Endothelial cell of umbilical vein (primary cell): ENCODE results near the gene LHX4. TPM values are rescaled to one million over a fixed set of nuclear protein-coding genes. Genes with fewer than 3 reads are reported as not detected.

Experiments
- BruUV-seq: library from RNA; stranded (reverse); fragments of 400-500 nt; replicated peaks from 2 replicates; lab custom pipeline; 2021; lab: Mats Ljungman, UMichigan
- CTCF ChIA-PET: fragments of 300-600, 350-600 bp; sonication (Branson Sonifier 250); formaldehyde crosslinking; loops from one replicate; lab custom pipeline; 2021; ENCODE audit warnings: antibody characterized with exemption, inconsistent platforms; lab: Charles Lee
- POLR2A ChIA-PET: fragments of 300-600, 350-600 bp; sonication (Branson Sonifier 250); formaldehyde crosslinking; loops from one replicate; lab custom pipeline; 2021; ENCODE audit warnings: antibody characterized with exemption, inconsistent platforms; lab: Charles Lee
- DNase-seq: peaks from one replicate; pipeline ENCODE4 v3.0.0-alpha.2; 2011; ENCODE audit warnings: low read depth, low spot score
- FAIRE-seq: peaks from 2 replicates; lab custom pipeline; 2011; peaks lifted over from hg19 to GRCh38; lab: Jason Lieb, UNC
- H2AFZ ChIP-seq: 2 replicates; pipeline ENCODE4 v1.6.0; 2012; ENCODE audit warnings: low read depth, low read length, control low read depth, inconsistent platforms
- H3K27ac ChIP-seq: 2 replicates; pipeline ENCODE4 v1.5.1; 2011; ENCODE audit warnings: low read depth, mild to moderate bottlenecking, control low read depth, low read length, moderate library complexity; ENCODE audit not compliant: insufficient read depth
- H3K27me3 ChIP-seq, 2 experiments: 2 replicates each; pipeline versions ENCODE4 v1.6.0 to v1.6.1; 2011; ENCODE audit warnings: low read length in 2 of 2, mixed read lengths in 1 of 2; ENCODE audit not compliant: control insufficient read depth in 2 of 2, insufficient read depth in 2 of 2
- H3K36me3 ChIP-seq, 2 experiments: 2 replicates in 1 of 2; 3 replicates in 1 of 2; pipeline ENCODE4 v1.5.1; 2011; ENCODE audit warnings: low read length in 2 of 2, mild to moderate bottlenecking in 1 of 2, moderate library complexity in 1 of 2; ENCODE audit not compliant: control insufficient read depth in 2 of 2, insufficient read depth in 2 of 2; ENCODE audit errors: extremely low read depth in 1 of 2
- H3K4me1 ChIP-seq: 3 replicates; pipeline ENCODE4 v1.5.1; 2011; ENCODE audit warnings: mild to moderate bottlenecking, low read length; ENCODE audit not compliant: control insufficient read depth, insufficient read depth; ENCODE audit errors: extremely low read depth
- H3K4me2 ChIP-seq: 2 replicates; pipeline ENCODE4 v1.6.1; 2011; ENCODE audit warnings: low read length, control low read depth, mixed read lengths; ENCODE audit not compliant: insufficient read depth
- H3K4me3 ChIP-seq, 3 experiments: fragments of 200-600 bp in 1 of 3; sonication (generic), shearing (Covaris generic) in 1 of 3; replicated peaks in 1 of 3; 2 replicates each; pipeline ENCODE4 v1.5.1; 2011 to 2016; ENCODE audit warnings: control low read depth in 3 of 3, low read length in 3 of 3, mild to moderate bottlenecking in 2 of 3, inconsistent platforms in 1 of 3, low read depth in 1 of 3, moderate library complexity in 1 of 3; ENCODE audit not compliant: insufficient read depth in 1 of 3
- H3K79me2 ChIP-seq: 2 replicates; pipeline ENCODE4 v1.6.0; 2012; ENCODE audit warnings: low read length, inconsistent platforms; ENCODE audit not compliant: control insufficient read depth, insufficient read depth
- H3K9ac ChIP-seq: replicated peaks from 2 replicates; pipeline ENCODE3; 2011; ENCODE audit warnings: low read length, control low read depth; ENCODE audit not compliant: insufficient read depth; ENCODE audit errors: extremely low read depth
- H3K9me1 ChIP-seq: replicated peaks from 3 replicates; pipeline ENCODE4 v1.6.0; 2011; ENCODE audit warnings: mild to moderate bottlenecking, low read length; ENCODE audit not compliant: control insufficient read depth, insufficient read depth; ENCODE audit errors: extremely low read depth
- H3K9me3 ChIP-seq: replicated peaks from 2 replicates; pipeline ENCODE4 v1.5.1; 2012; ENCODE audit warnings: low read length, inconsistent platforms; ENCODE audit not compliant: control insufficient read depth, insufficient read depth
- H4K20me1 ChIP-seq: replicated peaks from 2 replicates; pipeline ENCODE3; 2011; ENCODE audit warnings: mild to moderate bottlenecking, low read length; ENCODE audit not compliant: control insufficient read depth, insufficient read depth; ENCODE audit errors: extremely low read depth
- CTCF ChIP-seq, 2 donors: IDR thresholded peaks; 1 replicate in 1 of 2; 2 replicates in 1 of 2; pipeline ENCODE4 v1.5.1; 2011; ENCODE audit warnings: low read length in 2 of 2, mild to moderate bottlenecking in 2 of 2, moderate library complexity in 2 of 2, control low read depth in 1 of 2, inconsistent platforms in 1 of 2, low read depth in 1 of 2; ENCODE audit not compliant: insufficient read depth in 1 of 2; ENCODE audit errors: extremely low read depth in 1 of 2
- EZH2 ChIP-seq: IDR thresholded peaks from 2 replicates; pipeline ENCODE4 v1.6.1; 2012; ENCODE audit warnings: borderline replicate concordance, low read depth, mild to moderate bottlenecking, moderate library complexity, low read length, inconsistent platforms; ENCODE audit not compliant: severe bottlenecking
- FOS ChIP-seq: IDR thresholded peaks from 2 replicates; pipeline ENCODE4 v1.6.1; 2011; ENCODE audit warnings: mild to moderate bottlenecking, low read length, moderate library complexity, borderline replicate concordance; ENCODE audit not compliant: insufficient read depth
- GATA2 ChIP-seq: IDR thresholded peaks from 2 replicates; pipeline ENCODE4 v1.7.0; 2011; ENCODE audit warnings: low read depth, mild to moderate bottlenecking, moderate library complexity, mixed read lengths, low read length; ENCODE audit not compliant: insufficient read length, insufficient read depth
- JUN ChIP-seq: IDR thresholded peaks from 2 replicates; pipeline ENCODE4 v1.6.1; 2011; ENCODE audit warnings: borderline replicate concordance, low read depth; ENCODE audit not compliant: insufficient read length, insufficient read depth
- MAX ChIP-seq: IDR thresholded peaks from 2 replicates; pipeline ENCODE4 v1.6.1; 2011; ENCODE audit not compliant: insufficient read depth, insufficient read length
- MYC ChIP-seq: IDR thresholded peaks from one replicate; pipeline ENCODE4 v1.6.1; 2011; ENCODE audit warnings: mild to moderate bottlenecking, low read depth, low read length
- POLR2A ChIP-seq: IDR thresholded peaks from 2 replicates; pipeline ENCODE4 v1.6.1; 2012; ENCODE audit warnings: low read depth, mild to moderate bottlenecking, control low read depth, low read length
- POLR2AphosphoS5 ChIP-seq: IDR thresholded peaks from 2 replicates; pipeline ENCODE4 v1.6.1; 2012; ENCODE audit warnings: low read depth, mild to moderate bottlenecking, control low read depth, low read length, moderate library complexity; ENCODE audit not compliant: insufficient read depth
- dilution Hi-C: fragments of 300-500 bp; cut with MboI; formaldehyde crosslinking; loops from one replicate; pipeline ENCODE4 v1.15.0; 2019; ENCODE audit warnings: low sequenced_read_pairs; ENCODE audit not compliant: extremely low pct_ligation_motif_present
- intact Hi-C: fragments of 100-400 bp; cut with micrococcal nuclease; formaldehyde crosslinking; loops from one replicate; pipeline ENCODE4 v1.10.0; 2022
- polyA plus RNA-seq, 4 experiments: library from polyadenylated mRNA; depleted of rRNA in 3 of 4; stranded (reverse) in 3 of 4; unstranded in 1 of 4; fragments of >200 nt; gene quantifications; 2 replicates each; pipeline versions ENCODE4 v1.2.1 to v1.2.3, GENCODE V29; 2011 to 2012; ENCODE audit warnings: missing spikeins in 1 of 4
- total RNA-seq: library from RNA; stranded (reverse); gene quantifications from 2 replicates; pipeline ENCODE4 v1.2.3, GENCODE V29; 2021

The LHX4 gene
- total and polyA plus RNA-seq, 2 donors (not counting 3 experiments of a cell fraction or from before 2014, with no cell fraction given): not detected

- H3K4me1 ChIP-seq: no peaks in the 10 kb centered on the region
- H3K79me2 ChIP-seq: no peaks in the 10 kb centered on the region
- no peak for DNase-seq
- H3K9me3 ChIP-seq: no peaks in the 10 kb centered on the region
- H3K27me3 ChIP-seq: peaks cover 17 to 18% of the 10 kb centered on the region in 2 experiments
- no peak overlapping the region for H3K9ac ChIP-seq
- H3K36me3 ChIP-seq: no peaks in the 10 kb centered on the region
- no peak overlapping the region for H2AFZ ChIP-seq
- intact Hi-C loops: no loop called here
- no peak overlapping the region for H3K4me3 ChIP-seq
- ChIA-PET CTCF (no interaction called here), POLR2A (no interaction called here)
- no TSS peak for BruUV-seq
- no peak for TF ChIP-seq MYC
- TF ChIP-seq MAX: no peak
- TF ChIP-seq JUN: no peak
- TF ChIP-seq FOS: no peak
- TF ChIP-seq POLR2A: no peak
- no peak for TF ChIP-seq EZH2
- TF ChIP-seq POLR2AphosphoS5: no peak
- no peak overlapping the region for H3K27ac ChIP-seq
- H4K20me1 ChIP-seq: no peaks in the 10 kb centered on the region
- FAIRE-seq: no peak
- H3K4me2 ChIP-seq: no peak overlapping the region
- H3K9me1 ChIP-seq: no peaks in the 10 kb centered on the region
- dilution Hi-C loops: no loop called here
Observed at GRCh38 chr1:180219776-180220175, 10.3 kb upstream of the LHX4 start.

GRCh38 chr1:180221462-180221861 lies 8.6 kb upstream of the LHX4 start:
- ChIA-PET CTCF (interaction anchor here (1.2 to 1.7 kb wide), 2 partner anchors 9 to 33 kb away, joined by 3 to 4 read pairs; no protein-coding TSS in a partner anchor), POLR2A (no interaction called here)
- no peak overlapping the region for H3K4me3 ChIP-seq
- no peaks in the 10 kb centered on the region for H3K36me3 ChIP-seq
- no peaks in the 10 kb centered on the region for H3K4me1 ChIP-seq
- peaks cover 32 to 34% of the 10 kb centered on the region in 2 experiments for H3K27me3 ChIP-seq
- no peaks in the 10 kb centered on the region for H3K79me2 ChIP-seq
- intact Hi-C loops: no loop called here
- dilution Hi-C loops: no loop called here
- DNase-seq: no peak
- H3K9ac ChIP-seq: no peak overlapping the region
- no peaks in the 10 kb centered on the region for H3K9me1 ChIP-seq
- no peak overlapping the region for H2AFZ ChIP-seq
- no peak for TF ChIP-seq JUN
- no peak for TF ChIP-seq EZH2
- no peak for TF ChIP-seq POLR2AphosphoS5
- TF ChIP-seq FOS: no peak
- TF ChIP-seq MAX: no peak
- TF ChIP-seq CTCF (IDR thresholded peaks at IDR 0.05; ENCODE audit: extremely low read depth in 1 of 2, insufficient read depth in 1 of 2, low read depth in 1 of 2, low read length in 2 of 2): no peak
- TF ChIP-seq GATA2: no peak
- no peak for TF ChIP-seq MYC
- TF ChIP-seq POLR2A: no peak
- H4K20me1 ChIP-seq: no peaks in the 10 kb centered on the region
- H3K27ac ChIP-seq: no peak overlapping the region
- H3K9me3 ChIP-seq: no peaks in the 10 kb centered on the region
- BruUV-seq: no TSS peak
- H3K4me2 ChIP-seq: no peak overlapping the region
- no peak for FAIRE-seq
